ENCODE results near the gene TBC1D20. TPM values are rescaled to one million over a fixed set of nuclear protein-coding genes. Genes with fewer than 3 reads are reported as not detected.

TBC1D20 gene
- total RNA-seq, 1 donor from 2014 or later: 64.0 TPM

DNA sequence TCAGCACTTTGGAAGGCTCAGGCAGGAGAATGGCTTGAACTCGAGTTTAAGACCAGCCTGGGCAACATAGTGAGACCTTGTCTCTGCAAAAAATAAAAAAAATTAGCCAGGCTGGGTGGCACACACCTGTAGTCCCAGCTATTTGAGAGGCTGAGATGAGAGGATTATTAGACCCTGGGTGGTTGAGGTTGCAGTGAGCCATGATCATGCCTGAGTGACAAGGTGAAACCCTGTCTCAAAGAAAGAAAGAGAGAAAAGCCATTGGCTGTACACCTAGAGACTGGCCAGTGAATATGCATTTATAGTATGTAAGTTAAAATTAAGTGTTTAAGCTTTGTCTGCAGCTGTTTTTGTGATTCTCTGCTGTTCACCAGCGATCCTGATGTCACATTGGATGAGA is 48.2 kb downstream of the TBC1D20 start:
- H3K9me3 Mint-ChIP-seq (ENCODE audit: low read depth): no peaks in the 10 kb centered on the region
- no peak overlapping the region for H3K4me3 Mint-ChIP-seq (ENCODE audit: unreplicated experiment)
- DNase-seq (ENCODE audit: low spot score): no peak
- TF ChIP-seq, protein P1, sequence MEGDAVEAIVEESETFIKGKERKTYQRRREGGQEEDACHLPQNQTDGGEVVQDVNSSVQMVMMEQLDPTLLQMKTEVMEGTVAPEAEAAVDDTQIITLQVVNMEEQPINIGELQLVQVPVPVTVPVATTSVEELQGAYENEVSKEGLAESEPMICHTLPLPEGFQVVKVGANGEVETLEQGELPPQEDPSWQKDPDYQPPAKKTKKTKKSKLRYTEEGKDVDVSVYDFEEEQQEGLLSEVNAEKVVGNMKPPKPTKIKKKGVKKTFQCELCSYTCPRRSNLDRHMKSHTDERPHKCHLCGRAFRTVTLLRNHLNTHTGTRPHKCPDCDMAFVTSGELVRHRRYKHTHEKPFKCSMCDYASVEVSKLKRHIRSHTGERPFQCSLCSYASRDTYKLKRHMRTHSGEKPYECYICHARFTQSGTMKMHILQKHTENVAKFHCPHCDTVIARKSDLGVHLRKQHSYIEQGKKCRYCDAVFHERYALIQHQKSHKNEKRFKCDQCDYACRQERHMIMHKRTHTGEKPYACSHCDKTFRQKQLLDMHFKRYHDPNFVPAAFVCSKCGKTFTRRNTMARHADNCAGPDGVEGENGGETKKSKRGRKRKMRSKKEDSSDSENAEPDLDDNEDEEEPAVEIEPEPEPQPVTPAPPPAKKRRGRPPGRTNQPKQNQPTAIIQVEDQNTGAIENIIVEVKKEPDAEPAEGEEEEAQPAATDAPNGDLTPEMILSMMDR (IDR thresholded peaks at IDR 0.05): no peak
- peaks cover 14% of the 10 kb centered on the region for H3K4me1 Mint-ChIP-seq (ENCODE audit: low read depth)
- no peak overlapping the region for H3K27ac Mint-ChIP-seq (ENCODE audit: unreplicated experiment)
- H3K27me3 Mint-ChIP-seq (ENCODE audit: low read depth): no peaks in the 10 kb centered on the region
- peaks cover 25% of the 10 kb centered on the region for H3K36me3 Mint-ChIP-seq (ENCODE audit: low read depth)

GRCh38 chr20:412081-412480 is 50.3 kb downstream of the TBC1D20 start:
- Mint-ChIP-seq H3K27me3 (ENCODE audit: low read depth) (no peaks in the 10 kb centered on the region), H3K4me3 (ENCODE audit: unreplicated experiment) (no peak overlapping the region), H3K36me3 (ENCODE audit: low read depth) (peaks cover 20% of the 10 kb centered on the region)

DNA sequence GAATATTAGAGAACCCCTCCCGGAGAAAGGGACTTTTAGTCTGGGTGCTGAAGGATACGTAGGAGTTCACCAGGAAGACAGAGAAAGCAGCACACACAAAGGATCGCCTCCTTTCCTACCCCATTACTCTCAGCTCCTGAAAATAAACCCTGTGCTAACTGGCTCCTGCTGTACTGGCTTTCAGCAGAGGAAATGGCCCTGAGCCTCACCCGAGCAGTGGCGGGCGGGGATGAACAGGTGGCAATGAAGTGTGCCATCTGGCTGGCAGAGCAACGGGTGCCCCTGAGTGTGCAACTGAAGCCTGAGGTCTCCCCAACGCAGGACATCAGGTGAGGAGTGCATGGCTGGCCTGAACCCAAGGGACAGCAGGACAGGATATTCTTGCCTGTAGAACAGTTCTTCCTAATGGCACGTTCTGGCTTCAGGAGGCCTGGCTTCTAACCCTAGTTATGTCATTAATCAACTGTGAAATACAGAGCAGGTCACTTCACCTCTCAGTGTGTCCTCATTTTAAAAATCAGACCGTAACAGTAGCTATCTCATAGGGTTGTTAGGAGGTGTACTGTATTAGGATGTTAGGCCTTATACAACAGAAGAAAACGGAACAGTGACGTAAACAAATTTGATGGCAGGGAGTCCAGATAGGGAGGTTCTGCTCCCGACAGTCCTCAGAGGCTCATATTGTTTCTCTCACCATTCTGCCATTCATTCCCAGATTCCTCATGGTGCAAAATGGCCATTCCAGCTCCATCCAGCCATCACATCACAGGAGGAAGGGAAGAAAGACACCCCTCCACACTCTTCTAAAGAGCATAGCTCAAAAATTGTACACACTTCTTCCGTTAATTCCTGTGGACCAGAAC is 52.4 kb downstream of the TBC1D20 start:
- Mint-ChIP-seq H3K4me1 (ENCODE audit: low read depth) (peaks cover 28% of the 10 kb centered on the region), H3K27me3 (ENCODE audit: low read depth) (no peaks in the 10 kb centered on the region), H3K9me3 (ENCODE audit: low read depth) (no peaks in the 10 kb centered on the region), H3K27ac (ENCODE audit: unreplicated experiment) (peak overlapping the region; percentile 86), H3K36me3 (ENCODE audit: low read depth) (peaks cover 15% of the 10 kb centered on the region), H3K4me3 (ENCODE audit: unreplicated experiment) (peak overlapping the region; percentile 89)
- peak; percentile 57 for DNase-seq (ENCODE audit: low spot score)
- TF ChIP-seq, protein P1 (IDR thresholded peaks at IDR 0.05): no peak

More at GRCh38 chr20:412081-412480, 50.3 kb downstream of the TBC1D20 start:
- Mint-ChIP-seq H3K27ac (ENCODE audit: unreplicated experiment) (no peak overlapping the region), H3K9me3 (ENCODE audit: low read depth) (no peaks in the 10 kb centered on the region), H3K4me1 (ENCODE audit: low read depth) (peaks cover 23% of the 10 kb centered on the region)
- TF ChIP-seq, protein P1 (IDR thresholded peaks at IDR 0.05): no peak
- no peak for DNase-seq (ENCODE audit: low spot score)

DNA sequence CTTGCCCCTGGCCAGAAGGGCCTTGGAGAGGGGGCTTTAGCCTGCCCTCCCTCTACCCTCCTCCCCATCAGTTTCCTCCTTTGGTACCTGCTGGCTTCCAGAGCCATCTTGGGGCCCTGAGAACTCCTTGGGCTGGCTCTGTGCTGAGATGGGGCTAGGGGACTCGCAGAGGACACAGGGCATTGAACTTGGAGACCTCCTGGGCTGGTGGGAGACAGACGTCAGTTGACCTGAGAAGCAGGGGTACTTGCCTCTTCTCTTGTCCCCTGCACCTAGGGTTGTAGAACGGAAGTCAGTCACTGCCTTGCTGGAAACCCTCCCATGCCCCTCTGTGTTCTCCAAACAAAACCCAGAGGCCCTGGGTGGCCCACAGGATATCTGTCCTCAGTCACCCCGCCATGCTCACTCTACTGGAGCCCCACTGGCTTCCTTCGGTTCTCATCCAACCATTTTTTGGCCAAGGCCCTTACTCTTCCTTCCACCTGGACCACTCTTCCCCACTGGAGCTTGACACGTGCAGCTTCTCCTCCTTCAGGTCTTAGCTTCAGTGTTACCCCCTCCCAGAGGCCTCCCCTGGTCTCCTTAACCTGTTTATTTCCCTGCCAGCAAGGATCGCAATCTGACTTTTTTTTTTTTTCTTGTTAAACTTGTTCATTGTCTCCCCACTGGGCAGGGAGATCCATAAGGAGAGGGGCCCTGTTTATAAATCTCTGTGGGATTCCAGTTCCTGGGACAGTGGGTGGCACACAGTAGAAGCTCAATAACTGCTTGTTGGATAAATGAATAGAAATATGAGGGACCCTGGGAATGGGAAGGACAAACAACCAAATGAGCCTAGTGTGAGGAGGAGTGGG is 53.3 kb downstream of the TBC1D20 start:
- H3K4me3 Mint-ChIP-seq (ENCODE audit: unreplicated experiment): peak overlapping the region; percentile 89
- H3K27ac Mint-ChIP-seq (ENCODE audit: unreplicated experiment): peak overlapping the region; percentile 86
- H3K27me3 Mint-ChIP-seq (ENCODE audit: low read depth): no peaks in the 10 kb centered on the region
- peak; percentile 47 for DNase-seq (ENCODE audit: low spot score)
- peaks cover 28% of the 10 kb centered on the region for H3K4me1 Mint-ChIP-seq (ENCODE audit: low read depth)
- TF ChIP-seq, protein P1 (IDR thresholded peaks at IDR 0.05): no peak
- peaks cover 15% of the 10 kb centered on the region for H3K36me3 Mint-ChIP-seq (ENCODE audit: low read depth)
- no peaks in the 10 kb centered on the region for H3K9me3 Mint-ChIP-seq (ENCODE audit: low read depth)
